T-helper 17 cell (primary cell): Measurements from ENCODE around the gene HTR2A. TPM values are rescaled to one million over a fixed set of nuclear protein-coding genes. Genes with fewer than 3 reads are reported as not detected.

Source experiments
- ATAC-seq: fragments of 150-1000 bp; cut with Tn5 transposase; 2 replicates; pipeline ENCODE4 v1.10.0; 2021; ENCODE audit warnings: mild to moderate bottlenecking, moderate library complexity
- DNase-seq, 3 donors: peaks; one replicate each; pipeline versions ENCODE4 v3.0.0 to v3.0.0-alpha.2; 2020 to 2021
- H3K9me3 ChIP-seq: one replicate; pipeline ENCODE4 v1.7.0; 2013; ENCODE audit warnings: low read length, mild to moderate bottlenecking; ENCODE audit not compliant: control insufficient read depth, poor library complexity, severe bottlenecking
- H3K27ac Mint-ChIP-seq: one replicate; pipeline ENCODE4 v1.8.0; 2022; ENCODE audit warnings: mild to moderate bottlenecking, moderate library complexity, mixed read lengths
- H3K27me3 Mint-ChIP-seq: one replicate; pipeline ENCODE4 v1.8.0; 2022; ENCODE audit warnings: mixed read lengths
- H3K36me3 Mint-ChIP-seq: one replicate; pipeline ENCODE4 v1.8.0; 2022; ENCODE audit warnings: low read depth, mixed read lengths
- H3K4me1 Mint-ChIP-seq: one replicate; pipeline ENCODE4 v1.8.0; 2022; ENCODE audit warnings: mild to moderate bottlenecking, mixed read lengths
- H3K4me3 Mint-ChIP-seq: one replicate; pipeline ENCODE4 v1.8.0; 2022; ENCODE audit warnings: mild to moderate bottlenecking, moderate library complexity, mixed read lengths
- total RNA-seq, 4 donors: library from RNA in 2 of 4; stranded (reverse) in 2 of 4; gene quantifications; one replicate each; pipeline ENCODE4 v1.2.3 and lab custom pipeline; 2022 to 2026

HTR2A gene
- total RNA-seq, 2 donors from 2014 or later, result not detected

DNA sequence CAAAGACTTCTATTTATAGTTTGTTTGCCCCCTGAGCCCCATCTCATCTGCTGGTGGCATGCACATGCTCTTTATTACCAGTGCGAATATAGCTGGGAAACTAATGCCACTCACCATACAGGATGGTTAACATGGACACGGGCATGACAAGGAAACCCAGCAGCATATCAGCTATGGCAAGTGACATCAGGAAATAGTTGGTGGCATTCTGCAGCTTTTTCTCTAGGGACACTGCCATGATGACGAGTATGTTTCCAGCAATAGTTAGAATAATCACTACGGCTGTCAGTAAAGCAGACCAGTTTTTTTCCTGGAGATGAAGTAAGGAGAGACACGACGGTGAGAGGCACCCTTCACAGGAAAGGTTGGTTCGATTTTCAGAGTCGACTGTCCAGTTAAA lies 1.5 kb downstream of the HTR2A start:
- Mint-ChIP-seq H3K4me1 (peaks cover 23% of the 10 kb centered on the region), H3K27me3 (peaks cover 90% of the 10 kb centered on the region), H3K36me3 (peaks cover 2% of the 10 kb centered on the region), H3K4me3 (no peak overlapping the region), H3K27ac (no peak overlapping the region)
- ATAC-seq (no peak), DNase-seq (no peak)
- H3K9me3 ChIP-seq, result no peaks in the 10 kb centered on the region

DNA sequence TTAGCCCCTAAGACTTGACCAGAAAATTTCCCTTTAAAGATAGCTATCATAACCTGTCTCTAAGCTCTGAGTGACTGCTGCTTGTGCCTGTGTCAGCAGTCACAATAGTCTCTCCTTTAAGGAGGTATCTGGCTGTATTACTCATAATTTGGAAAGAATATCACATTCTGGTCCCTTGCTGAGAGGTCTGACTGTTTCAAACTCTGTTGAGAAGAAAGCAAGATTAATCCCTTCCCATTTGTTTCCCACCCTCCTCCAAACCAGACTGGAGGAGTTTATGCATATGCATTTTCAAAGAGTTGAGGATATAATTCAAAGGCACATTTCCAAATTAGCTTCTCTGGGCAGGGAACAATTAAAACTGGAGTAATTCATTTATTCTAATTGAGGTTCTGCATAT lies 2.3 kb downstream of the HTR2A start:
- no peaks in the 10 kb centered on the region for H3K9me3 ChIP-seq
- Mint-ChIP-seq H3K4me3 (peak overlapping the region; percentile 76), H3K27ac (no peak overlapping the region), H3K27me3 (peaks cover 91% of the 10 kb centered on the region), H3K4me1 (peaks cover 23% of the 10 kb centered on the region), H3K36me3 (peaks cover 2% of the 10 kb centered on the region)
- DNase-seq (no peak), ATAC-seq (peak; percentile 30)

DNA sequence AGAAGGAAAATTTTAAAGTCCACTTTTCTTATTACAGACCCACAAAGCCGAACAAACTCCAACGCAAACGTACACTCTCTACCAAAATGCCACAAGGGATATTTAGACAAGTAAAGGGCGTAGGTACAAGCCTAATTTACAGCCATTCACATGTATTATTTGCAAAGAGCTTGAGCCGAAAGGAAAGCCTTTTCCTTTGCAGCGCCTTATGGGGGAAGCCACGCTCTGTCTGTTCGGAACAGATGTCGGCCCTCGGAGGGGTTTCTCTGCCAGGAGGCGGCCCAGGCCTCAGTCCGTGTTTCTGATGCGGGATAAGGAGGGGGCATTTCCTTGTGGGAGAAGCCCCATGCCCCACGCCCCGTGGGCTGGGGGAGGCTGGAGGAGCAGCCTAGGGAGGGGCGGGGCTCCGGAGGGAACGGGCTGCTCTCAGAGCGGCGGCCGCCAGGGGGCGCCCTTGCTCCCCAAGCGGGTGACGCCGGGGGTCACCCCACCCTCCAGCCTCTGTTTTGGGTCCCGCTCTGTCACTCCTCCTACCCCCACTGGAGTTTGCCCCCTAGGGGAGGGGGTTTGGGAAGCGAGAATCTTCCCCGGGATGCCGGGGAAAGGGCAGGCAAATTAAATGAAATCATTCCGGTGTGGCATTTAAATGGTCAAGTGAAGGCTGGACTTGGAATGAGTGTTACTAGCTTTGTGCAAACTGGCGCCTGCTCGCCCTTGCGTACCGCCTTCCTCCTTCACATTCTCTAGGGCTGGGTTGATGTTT lies 2.9 kb downstream of the HTR2A start:
- Mint-ChIP-seq H3K27me3 (peaks cover 93% of the 10 kb centered on the region), H3K36me3 (peaks cover 2% of the 10 kb centered on the region), H3K4me3 (peak overlapping the region; percentile 79), H3K27ac (no peak overlapping the region), H3K4me1 (peaks cover 23% of the 10 kb centered on the region)
- DNase-seq (peak; percentile 38 to 52 (median 49)), ATAC-seq (peak; percentile 94)
- H3K9me3 ChIP-seq, result no peaks in the 10 kb centered on the region

DNA sequence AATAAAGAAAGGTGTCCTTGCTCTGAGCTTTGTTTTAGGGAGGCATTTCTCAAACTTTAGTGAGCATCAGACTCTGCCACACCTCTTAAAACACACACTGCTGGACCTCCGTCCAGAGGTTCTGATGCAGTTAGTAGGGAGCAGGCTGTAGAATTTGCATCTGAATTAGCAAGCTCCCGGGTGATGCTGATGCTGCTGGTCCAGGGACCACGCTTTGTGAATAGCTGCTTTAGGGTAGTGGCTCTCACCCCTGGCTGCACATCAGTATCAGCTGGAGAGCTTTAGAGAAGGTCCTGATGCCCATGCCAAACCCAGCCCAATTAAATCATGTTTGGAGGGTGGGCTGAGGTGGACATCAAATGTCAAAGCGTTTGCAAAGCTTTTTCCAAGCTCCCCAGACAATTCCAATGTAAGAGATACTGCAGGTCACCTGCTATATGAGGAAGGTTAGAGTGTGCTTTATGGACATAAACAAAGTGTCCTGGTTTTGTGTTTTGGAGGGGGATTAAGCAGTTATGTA lies 3.6 kb downstream of the HTR2A start:
- H3K9me3 ChIP-seq, result no peaks in the 10 kb centered on the region
- peaks cover 23% of the 10 kb centered on the region for H3K4me1 Mint-ChIP-seq
- H3K36me3 Mint-ChIP-seq, result peaks cover 2% of the 10 kb centered on the region
- peak overlapping the region; percentile 79 for H3K4me3 Mint-ChIP-seq
- no peak for ATAC-seq
- DNase-seq, result no peak
- H3K27ac Mint-ChIP-seq, result no peak overlapping the region
- H3K27me3 Mint-ChIP-seq, result peaks cover 92% of the 10 kb centered on the region

DNA sequence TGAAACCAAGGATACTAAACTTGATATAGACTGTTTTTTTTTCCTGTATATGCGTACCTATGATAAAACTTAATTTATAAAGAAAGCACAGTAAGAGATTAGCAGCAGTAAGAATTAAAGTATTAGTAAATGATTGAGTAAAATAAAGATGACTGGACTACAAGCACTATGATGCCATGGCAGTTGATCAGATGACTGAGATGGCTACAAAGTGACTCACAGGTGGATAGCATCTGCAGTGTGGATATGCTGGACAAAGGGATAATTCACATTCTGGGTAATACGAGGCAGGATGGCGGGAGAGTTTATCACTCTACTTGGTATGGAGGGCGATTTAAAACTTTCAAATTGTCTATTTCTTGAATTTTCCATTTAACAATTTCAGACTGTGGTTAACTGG lies 11.8 kb downstream of the HTR2A start:
- H3K36me3 Mint-ChIP-seq, result no peaks in the 10 kb centered on the region
- no peaks in the 10 kb centered on the region for H3K4me1 Mint-ChIP-seq
- no peak for ATAC-seq

DNA sequence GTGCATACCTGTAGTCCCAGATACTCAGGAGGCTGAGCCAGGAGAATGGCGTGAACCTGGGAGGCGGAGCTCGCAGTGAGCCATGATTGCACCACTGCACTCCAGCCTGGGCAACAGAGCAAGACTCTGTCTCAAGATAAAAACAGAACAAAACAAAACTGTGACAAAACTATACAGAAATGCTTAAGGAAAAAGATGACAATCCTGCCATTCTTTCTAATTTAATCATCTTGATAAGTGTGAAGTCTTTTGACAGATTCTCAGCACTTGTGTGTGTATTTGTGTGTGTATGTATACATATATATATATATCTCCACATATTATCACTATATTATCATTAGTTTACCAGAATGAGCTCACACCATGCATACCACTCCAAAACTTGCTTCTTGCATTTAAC lies 12.3 kb downstream of the HTR2A start:
- ATAC-seq (no peak), DNase-seq (no peak)
- H3K36me3 Mint-ChIP-seq, result no peaks in the 10 kb centered on the region
- H3K9me3 ChIP-seq, result no peaks in the 10 kb centered on the region
- peaks cover 79% of the 10 kb centered on the region for H3K27me3 Mint-ChIP-seq
- no peak overlapping the region for H3K4me3 Mint-ChIP-seq
- no peak overlapping the region for H3K27ac Mint-ChIP-seq
- H3K4me1 Mint-ChIP-seq, result no peaks in the 10 kb centered on the region

More for the DNA sequence above, 11.8 kb downstream of the HTR2A start:
- no peak for DNase-seq
- no peaks in the 10 kb centered on the region for H3K9me3 ChIP-seq
- peaks cover 79% of the 10 kb centered on the region for H3K27me3 Mint-ChIP-seq
- no peak overlapping the region for H3K4me3 Mint-ChIP-seq
- H3K27ac Mint-ChIP-seq, result no peak overlapping the region

DNA sequence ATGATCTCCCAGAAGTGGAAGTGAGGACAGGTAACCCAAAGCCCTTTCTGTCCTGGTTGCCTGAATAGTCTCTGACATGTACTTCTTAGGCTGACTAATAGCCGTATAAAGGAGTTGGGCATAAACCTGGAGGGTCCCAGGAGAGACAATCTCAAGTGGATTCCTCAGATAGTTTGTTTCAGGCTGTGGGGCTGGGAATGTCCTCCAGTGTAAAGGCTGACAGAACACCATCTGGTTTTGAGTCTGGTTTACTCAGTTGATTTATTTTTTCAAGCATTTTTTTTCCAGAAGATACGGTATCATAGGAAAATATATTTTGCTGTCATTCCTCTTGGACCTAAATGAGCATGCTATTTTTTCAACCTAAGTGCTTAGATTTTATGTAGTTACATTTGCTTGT lies 15.2 kb downstream of the HTR2A start:
- DNase-seq, result no peak
- no peak for ATAC-seq
- no peak overlapping the region for H3K4me3 Mint-ChIP-seq

DNA sequence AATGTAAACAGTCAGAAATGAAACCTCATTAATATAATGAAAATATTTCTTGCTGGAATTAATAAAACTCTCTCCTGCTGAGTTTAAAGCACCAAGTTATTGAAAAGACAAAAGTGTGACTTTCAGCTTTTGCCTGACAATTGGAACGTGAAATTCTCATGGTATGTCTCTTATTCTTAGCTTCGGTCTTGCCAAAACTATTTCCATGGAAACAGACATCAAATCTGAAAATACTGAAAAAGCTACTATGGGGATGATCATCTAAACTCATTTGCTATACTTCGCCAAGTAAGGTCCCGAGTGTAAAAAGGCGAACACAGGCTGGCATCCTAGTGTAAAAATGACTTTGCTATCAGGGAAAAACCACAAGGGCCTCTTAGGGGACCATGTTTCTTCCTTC lies 22.8 kb downstream of the HTR2A start:
- H3K27me3 Mint-ChIP-seq, result peaks cover 39% of the 10 kb centered on the region
- H3K36me3 Mint-ChIP-seq, result peaks cover 7% of the 10 kb centered on the region
- peaks cover 3% of the 10 kb centered on the region for H3K4me1 Mint-ChIP-seq
- H3K4me3 Mint-ChIP-seq, result no peak overlapping the region
- ATAC-seq (no peak), DNase-seq (no peak)
- H3K9me3 ChIP-seq, result no peaks in the 10 kb centered on the region
- no peak overlapping the region for H3K27ac Mint-ChIP-seq

More for the DNA sequence above, 15.2 kb downstream of the HTR2A start:
- no peak overlapping the region for H3K27ac Mint-ChIP-seq
- H3K27me3 Mint-ChIP-seq, result peaks cover 81% of the 10 kb centered on the region
- H3K4me1 Mint-ChIP-seq, result no peaks in the 10 kb centered on the region
- H3K36me3 Mint-ChIP-seq, result peaks cover 7% of the 10 kb centered on the region
- no peaks in the 10 kb centered on the region for H3K9me3 ChIP-seq

DNA sequence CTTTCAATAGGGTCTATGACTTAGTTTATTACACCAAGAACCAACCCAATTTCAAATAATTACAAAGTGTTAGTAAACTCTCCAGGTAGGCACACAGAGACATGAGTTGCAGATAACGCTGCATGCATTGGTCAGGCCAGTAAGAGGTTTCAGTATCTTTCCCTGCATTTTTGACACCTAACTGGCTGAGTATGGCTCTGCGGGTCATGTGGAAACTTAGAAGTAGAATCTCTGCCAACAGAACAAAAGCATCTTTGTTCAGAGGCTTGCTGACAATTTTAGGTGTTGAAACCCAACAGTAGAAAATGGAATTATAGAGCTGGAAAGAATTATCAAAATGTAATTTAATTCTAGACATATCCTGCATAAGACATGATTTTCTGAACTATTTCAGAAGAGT lies 25.3 kb downstream of the HTR2A start:
- Mint-ChIP-seq H3K27ac (no peak overlapping the region), H3K4me3 (no peak overlapping the region), H3K4me1 (peaks cover 3% of the 10 kb centered on the region), H3K27me3 (peaks cover 21% of the 10 kb centered on the region), H3K36me3 (no peaks in the 10 kb centered on the region)
- no peaks in the 10 kb centered on the region for H3K9me3 ChIP-seq
- no peak for ATAC-seq
- DNase-seq, result no peak

DNA sequence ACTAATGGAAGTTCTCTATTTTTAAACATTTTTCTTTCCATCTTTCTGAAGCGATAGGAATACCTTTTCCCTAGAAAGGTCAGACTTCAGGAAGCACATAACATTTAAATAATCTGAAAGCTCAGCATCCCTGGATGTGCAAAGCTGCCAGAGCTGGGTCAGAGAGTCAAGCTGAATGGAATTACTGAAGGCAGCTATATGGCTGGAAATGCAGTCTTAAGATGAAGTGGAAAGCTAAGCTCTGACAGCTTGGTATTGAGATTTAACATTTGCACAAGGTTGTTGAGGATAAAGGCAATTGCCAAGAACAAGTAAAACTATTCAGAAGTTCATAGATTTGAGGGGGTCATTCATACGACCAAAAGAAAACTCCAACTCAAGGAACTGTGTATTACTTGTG lies 28.8 kb downstream of the HTR2A start:
- H3K4me3 Mint-ChIP-seq, result no peak overlapping the region

DNA sequence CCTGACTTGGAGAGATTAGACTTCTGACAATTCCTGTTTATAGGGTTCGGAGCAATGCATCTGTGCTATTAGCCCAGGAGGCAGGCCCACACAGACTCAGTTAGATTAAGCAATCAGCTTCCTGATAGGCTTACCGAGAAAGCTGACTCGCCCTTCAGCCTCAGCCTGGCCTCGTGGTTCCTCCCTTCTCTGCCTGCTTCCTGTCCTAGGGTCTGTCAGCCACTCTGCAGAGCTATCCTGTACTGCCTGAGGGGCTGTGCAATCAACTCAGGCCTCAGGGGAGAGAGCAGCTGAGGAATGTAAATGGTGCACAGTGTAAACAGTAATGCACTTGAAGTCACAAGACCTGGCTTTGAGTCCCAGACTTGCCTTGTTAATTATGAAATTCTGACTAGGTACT lies 30.7 kb downstream of the HTR2A start:
- ATAC-seq (no peak), DNase-seq (no peak)
- Mint-ChIP-seq H3K27ac (no peak overlapping the region), H3K27me3 (peaks cover 29% of the 10 kb centered on the region), H3K4me3 (no peak overlapping the region), H3K4me1 (peaks cover 2% of the 10 kb centered on the region), H3K36me3 (no peaks in the 10 kb centered on the region)
- no peaks in the 10 kb centered on the region for H3K9me3 ChIP-seq

More for the DNA sequence above, 28.8 kb downstream of the HTR2A start:
- H3K27me3 Mint-ChIP-seq, result peaks cover 24% of the 10 kb centered on the region
- H3K36me3 Mint-ChIP-seq, result no peaks in the 10 kb centered on the region
- H3K27ac Mint-ChIP-seq, result no peak overlapping the region
- no peak for DNase-seq
- H3K9me3 ChIP-seq, result no peaks in the 10 kb centered on the region
- H3K4me1 Mint-ChIP-seq, result peaks cover 2% of the 10 kb centered on the region
- no peak for ATAC-seq

DNA sequence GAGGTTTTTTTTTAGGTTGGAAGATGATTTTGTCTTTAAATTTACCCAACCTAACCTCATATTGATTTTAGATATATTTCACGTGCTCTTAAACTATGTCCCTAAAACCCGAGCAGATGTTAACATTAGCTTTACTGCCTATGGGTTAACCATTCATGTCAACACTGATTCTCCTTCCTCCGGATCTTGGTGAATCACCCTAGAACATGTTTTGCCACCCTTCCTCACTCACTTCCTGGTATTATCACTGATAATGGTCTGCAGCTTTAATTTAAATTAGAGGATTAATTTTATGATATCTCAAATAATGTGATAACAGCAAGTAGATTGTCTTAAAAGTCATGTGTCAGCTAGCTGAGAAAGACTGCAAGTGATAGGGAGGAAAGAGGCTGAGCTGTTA lies 31.9 kb downstream of the HTR2A start:
- H3K4me1 Mint-ChIP-seq, result peaks cover 2% of the 10 kb centered on the region
- no peak overlapping the region for H3K27ac Mint-ChIP-seq
- no peak for DNase-seq
- peaks cover 40% of the 10 kb centered on the region for H3K27me3 Mint-ChIP-seq
- H3K4me3 Mint-ChIP-seq, result no peak overlapping the region
- no peaks in the 10 kb centered on the region for H3K36me3 Mint-ChIP-seq
- no peaks in the 10 kb centered on the region for H3K9me3 ChIP-seq
- no peak for ATAC-seq

DNA sequence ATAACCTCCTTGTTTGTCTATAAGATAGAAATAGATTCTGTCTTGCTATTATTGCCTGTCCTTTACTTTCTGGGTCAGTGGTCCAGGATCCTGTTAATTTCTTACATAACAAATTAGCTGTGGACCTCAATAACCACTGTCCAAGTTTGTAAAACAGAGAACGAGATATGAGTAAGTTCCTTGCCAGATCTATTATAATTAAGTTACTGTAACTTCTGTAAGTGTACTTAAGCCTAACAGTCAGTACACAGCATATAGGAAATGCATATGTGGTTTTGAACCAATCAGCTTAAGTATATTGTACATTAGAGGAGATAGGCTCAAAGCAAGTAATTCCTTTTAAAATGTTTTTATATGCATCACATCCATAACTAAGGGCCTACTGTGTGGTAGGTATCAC lies 34.9 kb downstream of the HTR2A start:
- Mint-ChIP-seq H3K36me3 (peaks cover 3% of the 10 kb centered on the region), H3K4me1 (peaks cover 2% of the 10 kb centered on the region), H3K27ac (no peak overlapping the region), H3K4me3 (no peak overlapping the region), H3K27me3 (peaks cover 60% of the 10 kb centered on the region)
- no peak for DNase-seq
- no peak for ATAC-seq
- H3K9me3 ChIP-seq, result no peaks in the 10 kb centered on the region

DNA sequence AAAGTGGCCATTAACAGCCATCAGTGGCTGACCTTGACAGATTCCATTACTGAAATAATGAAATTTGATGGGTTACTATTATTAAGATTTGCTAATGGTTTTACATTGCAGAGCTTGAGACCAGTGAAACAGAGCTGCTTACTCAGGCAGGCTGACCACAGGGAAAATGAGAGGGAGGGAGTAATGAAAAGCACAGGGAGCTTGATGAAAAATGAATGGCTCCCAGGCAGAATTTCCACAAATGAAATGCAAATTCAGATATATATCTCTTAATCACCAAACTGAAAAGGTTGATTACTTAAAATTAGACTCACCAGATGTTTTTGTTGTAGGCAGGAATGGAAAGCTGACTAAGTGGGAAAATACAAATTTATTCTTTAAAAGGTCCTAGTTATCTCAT lies 36.1 kb downstream of the HTR2A start:
- ATAC-seq (no peak), DNase-seq (no peak)
- H3K4me3 Mint-ChIP-seq, result no peak overlapping the region
- H3K36me3 Mint-ChIP-seq, result peaks cover 3% of the 10 kb centered on the region
- H3K27ac Mint-ChIP-seq, result no peak overlapping the region
- no peaks in the 10 kb centered on the region for H3K9me3 ChIP-seq
- peaks cover 51% of the 10 kb centered on the region for H3K27me3 Mint-ChIP-seq
- peaks cover 2% of the 10 kb centered on the region for H3K4me1 Mint-ChIP-seq
